ENCODE data around the gene RNU5B-1.

RNU5B-1 gene

DNA sequence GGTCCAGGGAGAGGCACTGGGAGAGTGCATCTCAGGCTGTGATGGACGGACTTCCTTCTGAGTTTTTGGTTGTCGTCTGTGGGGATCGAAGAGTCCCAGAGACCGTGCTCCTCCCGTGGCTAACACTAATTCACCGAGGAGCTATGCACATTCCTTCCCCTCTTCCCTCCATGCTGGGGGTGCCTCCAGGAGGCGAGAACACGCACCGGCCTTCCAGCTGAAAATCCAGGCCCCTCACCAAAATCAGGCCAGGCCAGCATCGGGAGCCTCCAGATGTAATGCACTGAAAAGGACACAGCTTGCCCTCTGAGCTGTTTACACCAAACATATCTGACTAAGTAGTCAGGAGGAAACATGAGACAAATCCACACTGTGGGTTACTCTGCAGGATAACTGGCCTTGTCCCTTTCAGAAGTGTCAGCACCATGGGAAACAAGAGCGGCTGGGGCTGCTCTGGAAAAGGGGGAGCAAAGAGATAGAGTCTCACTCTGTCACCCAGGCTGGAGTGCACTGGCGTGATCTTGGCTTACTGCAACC lies 5.5 kb downstream of the RNU5B-1 start:
- no peak overlapping the region for H3K4me3 ChIP-seq (ENCODE audit: control insufficient read depth, low read depth, low read length)
- TF ChIP-seq, protein P1, sequence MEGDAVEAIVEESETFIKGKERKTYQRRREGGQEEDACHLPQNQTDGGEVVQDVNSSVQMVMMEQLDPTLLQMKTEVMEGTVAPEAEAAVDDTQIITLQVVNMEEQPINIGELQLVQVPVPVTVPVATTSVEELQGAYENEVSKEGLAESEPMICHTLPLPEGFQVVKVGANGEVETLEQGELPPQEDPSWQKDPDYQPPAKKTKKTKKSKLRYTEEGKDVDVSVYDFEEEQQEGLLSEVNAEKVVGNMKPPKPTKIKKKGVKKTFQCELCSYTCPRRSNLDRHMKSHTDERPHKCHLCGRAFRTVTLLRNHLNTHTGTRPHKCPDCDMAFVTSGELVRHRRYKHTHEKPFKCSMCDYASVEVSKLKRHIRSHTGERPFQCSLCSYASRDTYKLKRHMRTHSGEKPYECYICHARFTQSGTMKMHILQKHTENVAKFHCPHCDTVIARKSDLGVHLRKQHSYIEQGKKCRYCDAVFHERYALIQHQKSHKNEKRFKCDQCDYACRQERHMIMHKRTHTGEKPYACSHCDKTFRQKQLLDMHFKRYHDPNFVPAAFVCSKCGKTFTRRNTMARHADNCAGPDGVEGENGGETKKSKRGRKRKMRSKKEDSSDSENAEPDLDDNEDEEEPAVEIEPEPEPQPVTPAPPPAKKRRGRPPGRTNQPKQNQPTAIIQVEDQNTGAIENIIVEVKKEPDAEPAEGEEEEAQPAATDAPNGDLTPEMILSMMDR (IDR thresholded peaks at IDR 0.05; ENCODE audit: control insufficient read depth, insufficient read depth, low read depth, low read length, missing control alignments), result no peak
- DNase-seq (ENCODE audit: low read depth), result no peak

GRCh38 chr15:65310431-65311137 lies 6.1 kb downstream of the RNU5B-1 start:
- no peak overlapping the region for H3K4me3 ChIP-seq (ENCODE audit: control insufficient read depth, low read depth, low read length)
- no peak for DNase-seq (ENCODE audit: low read depth)
- TF ChIP-seq, protein P1 (IDR thresholded peaks at IDR 0.05; ENCODE audit: control insufficient read depth, insufficient read depth, low read depth, low read length, missing control alignments), result no peak

- no peak for DNase-seq (ENCODE audit: low read depth)
- TF ChIP-seq, protein P1 (IDR thresholded peaks at IDR 0.05; ENCODE audit: control insufficient read depth, insufficient read depth, low read depth, low read length, missing control alignments), result no peak
- no peak overlapping the region for H3K4me3 ChIP-seq (ENCODE audit: control insufficient read depth, low read depth, low read length)
Observed at GRCh38 chr15:65311760-65312159, 7.3 kb downstream of the RNU5B-1 start.

DNA sequence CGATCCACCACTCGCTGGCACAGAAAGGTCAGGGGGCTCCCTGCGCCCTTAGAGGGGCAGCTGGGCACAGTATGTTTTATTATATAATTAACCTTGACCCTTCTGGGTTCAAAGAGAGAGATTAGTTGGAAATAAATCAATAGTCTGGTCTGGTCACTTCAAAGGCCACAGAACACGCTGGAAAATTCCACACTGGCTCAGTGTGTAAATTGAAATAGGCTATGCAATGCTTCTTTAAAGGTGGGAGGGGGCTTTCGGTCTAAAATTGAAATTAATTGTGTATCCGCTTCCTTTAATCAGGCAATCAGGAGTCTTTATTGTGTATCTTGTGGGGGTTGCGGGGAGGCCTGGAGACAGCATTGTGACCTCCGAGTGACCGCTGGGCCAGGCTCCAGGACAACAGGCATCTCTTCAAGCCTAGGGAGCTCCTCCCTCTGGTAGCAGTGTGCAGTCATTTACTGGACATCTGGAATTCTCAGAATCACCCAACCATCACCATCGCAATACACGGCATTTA lies 8.0 kb downstream of the RNU5B-1 start:
- TF ChIP-seq, protein P1 (IDR thresholded peaks at IDR 0.05; ENCODE audit: control insufficient read depth, insufficient read depth, low read depth, low read length, missing control alignments), result no peak
- no peak overlapping the region for H3K4me3 ChIP-seq (ENCODE audit: control insufficient read depth, low read depth, low read length)

DNA sequence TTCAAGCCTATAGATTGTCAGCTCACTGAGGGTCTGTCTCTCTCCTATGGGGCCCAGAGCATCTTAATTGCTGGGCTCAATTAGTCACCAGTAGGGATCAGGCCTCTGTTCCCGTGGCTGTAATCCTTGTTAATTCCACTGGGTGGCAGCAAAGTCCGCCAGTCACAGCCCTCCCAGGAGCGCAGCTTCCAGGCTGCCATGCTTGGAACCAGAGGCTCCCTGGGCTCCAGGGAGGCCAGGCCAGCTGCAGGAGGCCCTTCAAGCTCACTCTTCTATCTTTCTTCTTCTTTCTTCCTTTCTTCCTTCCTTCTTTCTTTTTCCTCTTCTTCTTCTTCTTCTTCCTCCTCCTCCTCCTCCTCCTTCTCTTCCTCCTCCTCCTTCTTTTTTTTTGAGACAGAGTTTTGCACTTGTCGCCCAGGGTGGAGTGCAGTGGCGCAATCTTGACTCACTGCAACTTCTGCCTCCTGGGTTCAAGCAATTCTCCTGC lies 14.4 kb downstream of the RNU5B-1 start:
- H3K4me3 ChIP-seq (ENCODE audit: control insufficient read depth, low read depth, low read length), result no peak overlapping the region
- no peak for DNase-seq (ENCODE audit: low read depth)
- TF ChIP-seq, protein P1 (IDR thresholded peaks at IDR 0.05; ENCODE audit: control insufficient read depth, insufficient read depth, low read depth, low read length, missing control alignments), result peak; percentile 88

More for the DNA sequence above, 8.0 kb downstream of the RNU5B-1 start:
- DNase-seq (ENCODE audit: low read depth), result no peak

DNA sequence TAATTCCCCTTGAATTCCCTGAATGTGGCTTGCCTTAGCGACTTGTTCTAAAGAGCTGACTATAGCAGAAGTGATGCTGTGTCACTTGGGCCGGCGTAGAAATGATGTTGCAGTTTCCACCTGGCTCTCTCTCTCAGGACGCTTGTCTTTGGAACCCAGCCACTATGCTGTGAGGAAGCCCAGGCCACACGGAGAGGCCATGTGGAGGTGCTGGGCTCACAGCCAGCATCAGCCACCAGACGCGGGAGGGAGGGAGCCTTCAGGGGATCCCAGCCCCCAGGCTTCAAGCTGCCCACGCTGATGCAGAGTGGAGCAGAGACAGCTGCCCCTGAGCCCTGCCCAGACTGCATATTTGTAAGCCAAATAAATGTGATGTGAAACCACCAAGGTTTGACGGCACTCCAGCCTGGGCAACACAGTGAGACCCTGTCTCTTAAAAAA lies 18.6 kb downstream of the RNU5B-1 start:
- H3K4me3 ChIP-seq (ENCODE audit: control insufficient read depth, low read depth, low read length), result no peak overlapping the region
- no peak for DNase-seq (ENCODE audit: low read depth)
- TF ChIP-seq, protein P1 (IDR thresholded peaks at IDR 0.05; ENCODE audit: control insufficient read depth, insufficient read depth, low read depth, low read length, missing control alignments), result no peak

Measured in AG09309 (cell line).